Esophagus muscularis mucosa (tissue), 4 donors: ENCODE results near the gene ZNF724. TPM values are rescaled to one million over a fixed set of nuclear protein-coding genes. Genes with fewer than 3 reads are reported as not detected.
"Not testable (repeated sequence)": the region's sequence is repeated elsewhere in the genome, so short reads cannot be mapped to it uniquely, and the experiment has no call there.

Experiments used
- DNase-seq: peaks from one replicate; pipeline ENCODE4 v3.0.0-alpha.2; 2017; ENCODE audit errors: extremely low spot score
- H3K27ac ChIP-seq, 4 donors: fragments of 200-600 bp; sonication (generic); replicated peaks in 1 of 4; 1 replicate in 3 of 4; 2 replicates in 1 of 4; pipeline ENCODE4 v1.5.1; 2016 to 2019; ENCODE audit warnings: mild to moderate bottlenecking in 1 of 4
- H3K27me3 ChIP-seq, 4 donors: fragments of 200-600 bp; sonication (generic); one replicate each; pipeline versions ENCODE4 v1.5.1 to v1.6.0; 2016 to 2019
- H3K36me3 ChIP-seq, 4 donors: fragments of 200-600 bp; sonication (generic); one replicate each; pipeline ENCODE4 v1.5.1; 2016 to 2019
- H3K4me1 ChIP-seq, 4 donors: fragments of 200-600 bp; sonication (generic); one replicate each; pipeline ENCODE4 v1.5.1; 2016 to 2019
- H3K4me3 ChIP-seq, 4 donors: fragments of 200-600 bp; sonication (generic); 1 replicate in 2 of 4; 2 replicates in 2 of 4; pipeline ENCODE4 v1.5.1; 2016 to 2019; ENCODE audit warnings: mild to moderate bottlenecking in 4 of 4, moderate library complexity in 1 of 4
- H3K9me3 ChIP-seq, 4 donors: fragments of 200-600 bp; sonication (generic); 1 replicate in 3 of 4; 2 replicates in 1 of 4; pipeline ENCODE4 v1.5.1; 2016 to 2019
- EP300 ChIP-seq: sonication (generic); formaldehyde crosslinking; IDR thresholded peaks from one replicate; pipeline ENCODE4 v1.6.1; 2017; ENCODE audit warnings: antibody characterized with exemption
- POLR2A ChIP-seq: fragments of 450-650 bp; IDR thresholded peaks from one replicate; pipeline ENCODE4 v1.6.1; 2017; ENCODE audit warnings: antibody characterized with exemption, moderate library complexity, mild to moderate bottlenecking, low read depth
- POLR2AphosphoS5 ChIP-seq, 2 donors: sonication (generic); formaldehyde crosslinking; IDR thresholded peaks; one replicate each; pipeline ENCODE4 v1.6.1; 2017; ENCODE audit warnings: antibody characterized with exemption in 2 of 2
- WGBS: methylation state at CpG from one replicate; pipeline ENCODE4 v1.1.5; 2018; 5-methylcytosine and 5-hydroxymethylcytosine counted together
- intact Hi-C: fragments of 100-400 bp; cut with DNase I; formaldehyde crosslinking; loops from one replicate; pipeline ENCODE4 v1.15.1; 2023
- total RNA-seq, 4 donors: library from RNA; depleted of rRNA; stranded (reverse); fragments of >200 nt; gene quantifications; one replicate each; pipeline versions ENCODE4 v1.1.0 to v1.2.1, GENCODE V29; 2016
- TF ChIP-seq, protein P1 (sequence below), 3 experiments: fragments of 200-600 bp in 2 of 3; fragments of 450-650 bp in 1 of 3; sonication (generic) in 2 of 3; IDR thresholded peaks; one replicate each; pipeline ENCODE4 v1.5.1; 2017 to 2019; ENCODE audit warnings: antibody characterized with exemption in 3 of 3, mild to moderate bottlenecking in 2 of 3, moderate library complexity in 1 of 3

Gene ZNF724
- total RNA-seq, 4 donors from 2014 or later: 0.42 to 0.66 (median 0.55) TPM

DNA sequence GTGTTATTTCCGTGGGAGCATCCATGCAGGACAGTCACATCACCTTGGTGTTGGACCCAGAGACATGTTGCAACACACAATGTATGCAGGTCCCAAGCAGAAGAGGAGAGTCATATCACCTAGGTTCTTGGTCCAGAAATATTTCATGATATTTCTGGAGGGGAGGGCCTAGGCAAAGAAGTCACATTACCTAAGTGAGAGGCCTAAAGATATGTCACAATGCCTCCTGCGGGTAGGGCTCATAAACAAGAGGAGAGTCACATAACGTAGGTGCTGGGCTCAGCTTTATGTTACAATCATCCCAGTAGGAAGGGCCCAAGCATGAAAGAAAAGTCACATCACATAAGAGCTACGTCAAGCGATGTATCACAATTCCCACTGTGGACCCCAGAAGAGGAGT lies 10.8 kb upstream of the ZNF724 start:
- Histone ChIP-seq H3K4me3 (no peak overlapping the region), H3K27ac (no peak overlapping the region), H3K36me3 (peaks cover 13 to 52% (median 30%) of the 10 kb centered on the region in 4 donors), H3K4me1 (no peaks in the 10 kb centered on the region), H3K9me3 (peaks cover 0 to 4% (median 0%) of the 10 kb centered on the region in 4 donors), H3K27me3 (no peaks in the 10 kb centered on the region)
- TF ChIP-seq POLR2AphosphoS5 (IDR thresholded peaks at IDR 0.05) (no peak), EP300 (no peak), POLR2A (no peak)
- TF ChIP-seq, protein P1, sequence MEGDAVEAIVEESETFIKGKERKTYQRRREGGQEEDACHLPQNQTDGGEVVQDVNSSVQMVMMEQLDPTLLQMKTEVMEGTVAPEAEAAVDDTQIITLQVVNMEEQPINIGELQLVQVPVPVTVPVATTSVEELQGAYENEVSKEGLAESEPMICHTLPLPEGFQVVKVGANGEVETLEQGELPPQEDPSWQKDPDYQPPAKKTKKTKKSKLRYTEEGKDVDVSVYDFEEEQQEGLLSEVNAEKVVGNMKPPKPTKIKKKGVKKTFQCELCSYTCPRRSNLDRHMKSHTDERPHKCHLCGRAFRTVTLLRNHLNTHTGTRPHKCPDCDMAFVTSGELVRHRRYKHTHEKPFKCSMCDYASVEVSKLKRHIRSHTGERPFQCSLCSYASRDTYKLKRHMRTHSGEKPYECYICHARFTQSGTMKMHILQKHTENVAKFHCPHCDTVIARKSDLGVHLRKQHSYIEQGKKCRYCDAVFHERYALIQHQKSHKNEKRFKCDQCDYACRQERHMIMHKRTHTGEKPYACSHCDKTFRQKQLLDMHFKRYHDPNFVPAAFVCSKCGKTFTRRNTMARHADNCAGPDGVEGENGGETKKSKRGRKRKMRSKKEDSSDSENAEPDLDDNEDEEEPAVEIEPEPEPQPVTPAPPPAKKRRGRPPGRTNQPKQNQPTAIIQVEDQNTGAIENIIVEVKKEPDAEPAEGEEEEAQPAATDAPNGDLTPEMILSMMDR (IDR thresholded peaks at IDR 0.05): no peak
- 79% methylated on average over 5 of the region's 5 CpGs for WGBS
- no peak for DNase-seq
- intact Hi-C loops: no loop called here

DNA sequence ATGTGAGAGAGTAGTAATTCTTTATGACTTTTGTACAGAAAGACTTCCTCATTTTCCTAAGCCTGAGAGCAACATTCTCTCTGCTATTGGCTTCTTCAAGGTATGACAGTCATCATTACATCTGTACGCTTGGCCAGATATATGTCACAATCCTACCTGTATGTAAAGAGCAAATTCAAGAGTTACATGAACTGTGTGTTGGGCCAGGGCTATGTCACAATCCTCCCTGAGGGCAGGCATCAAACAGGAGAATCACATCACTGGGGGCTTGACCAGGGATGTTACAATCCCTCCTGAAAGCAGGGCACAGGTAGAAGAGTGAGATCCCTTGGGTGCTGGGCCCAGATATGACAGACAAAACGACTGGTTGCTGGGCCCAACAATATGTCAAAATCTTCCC lies 9.8 kb upstream of the ZNF724 start:
- no peak for DNase-seq
- Histone ChIP-seq H3K4me1 (no peaks in the 10 kb centered on the region), H3K36me3 (peaks cover 13 to 52% (median 30%) of the 10 kb centered on the region in 4 donors), H3K27me3 (no peaks in the 10 kb centered on the region), H3K27ac (no peak overlapping the region), H3K9me3 (peaks cover 0 to 4% (median 0%) of the 10 kb centered on the region in 4 donors), H3K4me3 (no peak overlapping the region)
- 79% methylated on average over 2 of the region's 2 CpGs for WGBS
- intact Hi-C loops: no loop called here
- TF ChIP-seq, protein P1 (IDR thresholded peaks at IDR 0.05): no peak
- TF ChIP-seq POLR2AphosphoS5 (IDR thresholded peaks at IDR 0.05): no peak
- no peak for TF ChIP-seq EP300
- TF ChIP-seq POLR2A: no peak

DNA sequence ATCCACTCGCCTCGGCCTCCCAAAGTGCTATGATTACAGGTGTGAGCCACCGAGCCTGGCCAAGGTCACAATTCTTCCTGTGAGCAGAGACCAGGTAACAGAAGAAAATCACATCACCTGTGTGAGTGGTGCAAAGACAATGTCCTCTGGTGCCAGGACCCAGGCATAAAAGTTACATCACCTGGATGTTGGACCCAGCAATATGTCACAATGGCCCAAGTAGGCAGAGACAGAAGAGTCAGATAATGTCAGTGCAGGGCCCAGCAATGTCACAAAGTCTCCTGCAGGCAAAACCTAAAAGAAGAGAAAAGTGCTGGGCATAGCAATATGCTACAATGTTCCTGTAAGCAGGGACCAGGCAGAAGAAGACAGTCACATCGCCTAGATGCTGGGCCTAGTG lies 5.5 kb upstream of the ZNF724 start:
- no peak overlapping the region for H3K27ac ChIP-seq
- H3K4me3 ChIP-seq: no peak overlapping the region
- TF ChIP-seq POLR2AphosphoS5 (IDR thresholded peaks at IDR 0.05) (no peak), POLR2A (no peak), EP300 (no peak)
- TF ChIP-seq, protein P1 (IDR thresholded peaks at IDR 0.05): no peak
- no peaks in the 10 kb centered on the region for H3K4me1 ChIP-seq
- H3K9me3 ChIP-seq: peaks cover 0 to 4% (median 0%) of the 10 kb centered on the region in 4 donors
- peaks cover 6 to 27% (median 22%) of the 10 kb centered on the region in 4 donors for H3K36me3 ChIP-seq
- H3K27me3 ChIP-seq: no peaks in the 10 kb centered on the region
- DNase-seq: no peak
- 96% methylated on average over 4 of the region's 4 CpGs for WGBS
- intact Hi-C loops: no loop called here

DNA sequence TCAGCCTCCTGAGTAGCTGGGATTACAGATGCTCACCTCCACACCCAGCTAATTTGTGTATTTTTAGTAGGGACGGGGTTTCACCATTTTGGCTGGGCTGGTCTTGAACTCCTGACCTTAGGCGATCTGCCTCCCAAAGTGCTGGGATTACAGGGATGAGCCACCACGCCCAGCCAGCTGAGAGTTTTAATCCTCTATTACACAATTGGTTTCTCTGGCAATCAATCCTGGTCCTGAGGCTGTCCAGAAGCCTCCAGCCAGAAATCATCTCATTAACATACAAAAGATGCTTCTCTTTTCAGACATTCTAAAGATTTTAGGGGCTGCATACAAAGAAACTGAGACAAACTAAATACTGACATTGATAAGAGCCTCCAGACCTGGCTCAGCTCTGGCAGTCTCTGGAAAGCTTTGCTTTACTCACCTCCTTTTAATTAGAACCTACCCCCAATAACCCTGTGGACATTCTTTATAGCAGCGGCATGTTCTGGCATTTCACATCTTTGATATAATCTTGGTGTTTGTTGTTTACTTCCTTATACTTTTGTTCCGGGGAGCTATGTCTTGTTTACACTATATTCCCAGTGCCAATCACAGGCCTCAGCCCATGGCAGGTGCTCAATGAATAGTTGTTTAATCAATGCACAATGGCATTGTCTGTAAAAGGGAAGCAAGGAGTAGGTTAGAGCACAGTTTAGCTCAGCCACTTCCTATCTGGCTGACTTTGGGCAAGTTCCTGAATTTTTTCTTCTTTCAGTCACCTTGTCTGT lies 4.1 kb upstream of the ZNF724 start:
- WGBS: 50% methylated on average over 4 of the region's 5 CpGs
- peaks cover 0 to 13% (median 9%) of the 10 kb centered on the region in 4 donors for H3K36me3 ChIP-seq
- no peak overlapping the region for H3K4me3 ChIP-seq
- H3K27ac ChIP-seq: no peak overlapping the region
- intact Hi-C loops: no loop called here
- H3K9me3 ChIP-seq: peaks cover 0 to 4% (median 0%) of the 10 kb centered on the region in 4 donors
- peaks cover 3 to 9% (median 5%) of the 10 kb centered on the region in 4 donors for H3K4me1 ChIP-seq
- TF ChIP-seq EP300 (no peak), POLR2A (no peak), POLR2AphosphoS5 (IDR thresholded peaks at IDR 0.05) (no peak)
- TF ChIP-seq, protein P1 (IDR thresholded peaks at IDR 0.05): no peak
- no peaks in the 10 kb centered on the region for H3K27me3 ChIP-seq
- DNase-seq: no peak

DNA sequence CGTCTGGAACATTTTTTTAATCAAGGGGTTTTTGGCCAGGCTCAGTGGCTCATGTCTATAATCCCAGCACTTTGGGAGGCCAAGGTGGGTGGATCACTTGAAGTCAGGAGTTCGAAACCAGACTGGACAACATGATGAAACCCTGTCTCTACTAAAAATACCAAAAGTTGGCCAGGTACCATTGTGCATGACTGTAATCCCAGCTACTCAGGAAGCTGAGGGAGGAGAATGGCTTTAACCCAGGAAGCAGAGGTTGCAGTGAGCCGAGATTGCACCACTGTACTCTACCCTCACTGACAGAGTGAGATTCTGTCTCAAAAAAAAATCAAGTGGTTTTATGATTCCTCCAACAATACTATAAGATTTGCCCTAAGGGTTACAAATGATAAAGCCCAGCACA lies 3.1 kb upstream of the ZNF724 start:
- DNase-seq, intact Hi-C loops, H3K9me3 ChIP-seq, H3K36me3 ChIP-seq, H3K4me3 ChIP-seq, H3K27ac ChIP-seq, H3K27me3 ChIP-seq: not testable (repeated sequence)
- H3K4me1 ChIP-seq: peaks cover 7 to 16% (median 10%) of the 10 kb centered on the region in 4 donors
- WGBS: 75% methylated on average over 3 of the region's 3 CpGs
